HEK293T (cell line): ENCODE data around the gene CLASP2.
"Not testable (repeated sequence)": the region's sequence is repeated elsewhere in the genome, so short reads cannot be mapped to it uniquely, and the experiment has no call there.

Experiments used
- CTCF ChIA-PET: fragments of 350-600 bp; formaldehyde crosslinking; extraction: SDS; loops from one replicate; lab custom pipeline; 2021; ENCODE audit warnings: antibody characterized with exemption, inconsistent platforms; lab: Yijun Ruan, JAX
- POLR2A ChIA-PET: fragments of 350-600 bp; formaldehyde crosslinking; extraction: SDS; loops from one replicate; lab custom pipeline; 2020; ENCODE audit warnings: antibody characterized with exemption, inconsistent platforms; lab: Yijun Ruan, JAX
- DNase-seq: peaks from one replicate; pipeline ENCODE4 v3.0.0; 2012; ENCODE audit warnings: mixed read lengths; ENCODE audit errors: extremely low spot score
- ARNT ChIP-seq: fragments of 450-650 bp; IDR thresholded peaks from 2 replicates; pipeline ENCODE4 v1.6.1; 2017; ENCODE audit warnings: mild to moderate bottlenecking
- BHLHE40 ChIP-seq: fragments of 450-650 bp; IDR thresholded peaks from 2 replicates; pipeline ENCODE4 v1.6.1; 2016; ENCODE audit warnings: mild to moderate bottlenecking, moderate library complexity, borderline replicate concordance
- CTBP1 ChIP-seq: fragments of 450-650 bp; IDR thresholded peaks from 2 replicates; pipeline ENCODE4 v1.6.1; 2016; ENCODE audit warnings: borderline replicate concordance
- ELF4 ChIP-seq: fragments of 450-650 bp; IDR thresholded peaks from 2 replicates; pipeline ENCODE4 v1.6.1; 2017; ENCODE audit warnings: antibody characterized with exemption
- FOXA1 ChIP-seq: fragments of 450-650 bp; IDR thresholded peaks from 2 replicates; pipeline ENCODE4 v1.6.1; 2016; ENCODE audit warnings: mild to moderate bottlenecking
- FOXK2 ChIP-seq: fragments of 450-650 bp; IDR thresholded peaks from 2 replicates; pipeline ENCODE4 v1.6.1; 2016; ENCODE audit warnings: mild to moderate bottlenecking
- FOXM1 ChIP-seq: fragments of 450-650 bp; IDR thresholded peaks from 2 replicates; pipeline ENCODE4 v1.6.1; 2017; ENCODE audit warnings: mild to moderate bottlenecking, borderline replicate concordance
- HDGF ChIP-seq: fragments of 450-650 bp; IDR thresholded peaks from 2 replicates; pipeline ENCODE4 v1.6.1; 2017; ENCODE audit warnings: antibody characterized with exemption, borderline replicate concordance
- L3MBTL2 ChIP-seq: fragments of 450-650 bp; conservative IDR thresholded peaks from 2 replicates; pipeline ENCODE4 v1.6.1; 2016; ENCODE audit warnings: mild to moderate bottlenecking
- LEF1 ChIP-seq: fragments of 450-650 bp; IDR thresholded peaks from 2 replicates; pipeline ENCODE4 v1.6.1; 2017; ENCODE audit warnings: mild to moderate bottlenecking, borderline replicate concordance
- NFRKB ChIP-seq: fragments of 450-650 bp; IDR thresholded peaks from 2 replicates; pipeline ENCODE4 v1.6.1; 2016; ENCODE audit warnings: mild to moderate bottlenecking, moderate library complexity
- SP1 ChIP-seq: fragments of 450-650 bp; IDR thresholded peaks from 2 replicates; pipeline ENCODE4 v1.6.1; 2017
- SUZ12 ChIP-seq: fragments of 450-650 bp; IDR thresholded peaks from 2 replicates; pipeline ENCODE4 v1.6.1; 2016; ENCODE audit warnings: mild to moderate bottlenecking
- TARDBP ChIP-seq: fragments of 450-650 bp; IDR thresholded peaks from 2 replicates; pipeline ENCODE4 v1.6.1; 2016
- ZNF384 ChIP-seq: fragments of 450-650 bp; IDR thresholded peaks from 2 replicates; pipeline ENCODE4 v1.6.1; 2016
- TF ChIP-seq, protein P1 (sequence below): fragments of 450-650 bp; IDR thresholded peaks from 2 replicates; pipeline ENCODE4 v1.6.1; 2016

CLASP2 gene

GRCh38 chr3:33659856-33660434 is 58.1 kb downstream of the CLASP2 start:
- ChIA-PET CTCF (interaction anchor here (1.0 kb wide), 1 partner anchor 127 kb away, joined by 4 read pairs; no protein-coding TSS in a partner anchor), POLR2A (interaction anchor here (0.7 to 2.5 kb wide), 5 partner anchors 10 to 138 kb away, joined by 3 to 16 read pairs (median 4); partner anchors contain the start of genes CLASP2 and PDCD6IP)
- TF ChIP-seq ARNT (no peak), L3MBTL2 (no peak), SUZ12 (no peak), BHLHE40 (no peak)
- TF ChIP-seq, protein P1, sequence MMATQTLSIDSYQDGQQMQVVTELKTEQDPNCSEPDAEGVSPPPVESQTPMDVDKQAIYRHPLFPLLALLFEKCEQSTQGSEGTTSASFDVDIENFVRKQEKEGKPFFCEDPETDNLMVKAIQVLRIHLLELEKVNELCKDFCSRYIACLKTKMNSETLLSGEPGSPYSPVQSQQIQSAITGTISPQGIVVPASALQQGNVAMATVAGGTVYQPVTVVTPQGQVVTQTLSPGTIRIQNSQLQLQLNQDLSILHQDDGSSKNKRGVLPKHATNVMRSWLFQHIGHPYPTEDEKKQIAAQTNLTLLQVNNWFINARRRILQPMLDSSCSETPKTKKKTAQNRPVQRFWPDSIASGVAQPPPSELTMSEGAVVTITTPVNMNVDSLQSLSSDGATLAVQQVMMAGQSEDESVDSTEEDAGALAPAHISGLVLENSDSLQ = no peak
- no peak for DNase-seq

- POLR2A ChIA-PET = interaction anchor here (0.7 to 2.5 kb wide), 5 partner anchors 10 to 139 kb away, joined by 3 to 16 read pairs (median 4); partner anchors contain the start of genes CLASP2 and PDCD6IP
- CTCF ChIA-PET = interaction anchor here (1.0 kb wide), 1 partner anchor 128 kb away, joined by 4 read pairs; no protein-coding TSS in a partner anchor
- TF ChIP-seq CTBP1 (no peak), ELF4 (no peak), ZNF384 (no peak), ARNT (no peak), LEF1 (0 out of 2 replicates have a peak, but pooled peaks have one; percentile 33), SP1 (no peak), HDGF (no peak; the same call in 1 of the 2 replicates), BHLHE40 (no peak), L3MBTL2 (peak; percentile 77), FOXM1 (peak; percentile 25), NFRKB (0 out of 2 replicates have a peak, but pooled peaks have one; percentile 20), FOXK2 (peak; percentile 79; the same call in 1 of the 2 replicates), SUZ12 (no peak), FOXA1 (no peak), TARDBP (no peak)
- TF ChIP-seq, protein P1 = peak; percentile 92
- DNase-seq = peak; percentile 77
Measured at GRCh38 chr3:33658991-33659848, 58.8 kb downstream of the CLASP2 start.

GRCh38 chr3:33658621-33658990 is 59.4 kb downstream of the CLASP2 start:
- ChIA-PET CTCF (no interaction called here), POLR2A (interaction anchor here (1.3 to 2.5 kb wide), 2 partner anchors 13 to 140 kb away, joined by 4 to 16 read pairs; partner anchors contain the start of gene PDCD6IP)
- TF ChIP-seq SUZ12 (no peak), ELF4 (no peak)
- DNase-seq = no peak

DNA sequence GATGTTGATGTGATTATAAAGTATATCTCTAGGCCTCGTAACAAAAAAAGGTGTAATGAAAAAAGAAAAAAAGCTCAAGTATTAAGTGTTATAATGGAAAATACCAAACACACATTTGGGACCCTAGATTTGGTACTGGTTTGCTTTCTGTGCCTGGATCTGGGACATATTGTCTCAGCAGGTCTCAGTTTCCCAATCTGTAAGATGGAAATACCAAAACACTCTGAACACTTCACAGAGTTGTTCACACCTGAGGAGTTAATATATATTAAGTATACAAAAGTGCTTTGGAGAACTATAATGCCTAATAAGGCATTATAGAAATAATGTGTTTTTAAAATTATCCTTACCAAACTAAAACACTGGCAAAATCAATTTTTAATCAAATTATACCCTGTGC is 60.0 kb downstream of the CLASP2 start:
- no peak for DNase-seq
- TF ChIP-seq LEF1 = no peak
- no peak for TF ChIP-seq SP1
- TF ChIP-seq ELF4 = no peak
- no peak for TF ChIP-seq BHLHE40
- TF ChIP-seq ZNF384 = no peak
- TF ChIP-seq ARNT = no peak
- TF ChIP-seq SUZ12 = no peak
- no peak for TF ChIP-seq CTBP1
- TF ChIP-seq, protein P1 = no peak
- no peak for TF ChIP-seq NFRKB
- no peak for TF ChIP-seq L3MBTL2
- TF ChIP-seq FOXM1 = no peak
- no peak for TF ChIP-seq TARDBP
- no peak for TF ChIP-seq HDGF
- TF ChIP-seq FOXK2 = no peak
- no peak for TF ChIP-seq FOXA1
- POLR2A ChIA-PET = interaction anchor here (2.5 kb wide), 1 partner anchor 13 kb away, joined by 16 read pairs; no protein-coding TSS in a partner anchor
- CTCF ChIA-PET = no interaction called here

DNA sequence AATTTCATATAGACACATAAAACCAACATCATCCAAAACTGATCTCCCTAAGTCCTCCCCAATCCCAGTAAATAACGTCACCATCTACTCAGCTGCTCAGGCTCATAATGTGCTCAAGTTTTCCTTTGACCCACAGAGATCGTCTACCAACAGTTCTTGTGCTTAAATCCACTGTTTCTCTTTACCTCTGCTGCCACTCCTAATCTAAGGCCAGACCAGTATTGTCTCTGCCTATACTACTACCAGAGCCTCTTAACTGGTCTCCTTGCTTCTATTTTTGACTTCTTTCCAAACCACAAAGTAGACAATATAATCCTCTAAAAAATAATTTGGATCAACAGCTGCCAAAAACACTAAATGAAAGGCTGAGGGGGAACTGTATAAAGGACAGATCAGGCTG is 65.3 kb downstream of the CLASP2 start:
- ChIA-PET POLR2A (no interaction called here), CTCF (no interaction called here)
- no peak for DNase-seq
- TF ChIP-seq L3MBTL2 = no peak
- TF ChIP-seq, protein P1 = no peak
- no peak for TF ChIP-seq BHLHE40
- no peak for TF ChIP-seq ARNT
- no peak for TF ChIP-seq FOXA1
- TF ChIP-seq NFRKB = no peak
- no peak for TF ChIP-seq FOXK2
- no peak for TF ChIP-seq ZNF384

GRCh38 chr3:33651101-33651500 is 67.0 kb downstream of the CLASP2 start:
- POLR2A ChIA-PET, CTCF ChIA-PET, DNase-seq: not testable (repeated sequence)
